Testis (tissue), 2 donors: ENCODE measurements around the gene DNA2.

Experiments used
- POLR2A ChIP-seq: fragments of 450-650 bp; IDR thresholded peaks from one replicate; pipeline ENCODE4 v1.6.1; 2017; ENCODE audit warnings: antibody characterized with exemption, mild to moderate bottlenecking, moderate library complexity
- TF ChIP-seq, protein P1 (sequence below), 3 experiments: fragments of 450-650 bp in 2 of 3; fragments of 200-600 bp in 1 of 3; sonication (generic) in 1 of 3; IDR thresholded peaks; one replicate each; pipeline ENCODE4 v1.5.1; 2016 to 2019; ENCODE audit warnings: antibody characterized with exemption in 3 of 3, mild to moderate bottlenecking in 2 of 3, moderate library complexity in 1 of 3

DNA sequence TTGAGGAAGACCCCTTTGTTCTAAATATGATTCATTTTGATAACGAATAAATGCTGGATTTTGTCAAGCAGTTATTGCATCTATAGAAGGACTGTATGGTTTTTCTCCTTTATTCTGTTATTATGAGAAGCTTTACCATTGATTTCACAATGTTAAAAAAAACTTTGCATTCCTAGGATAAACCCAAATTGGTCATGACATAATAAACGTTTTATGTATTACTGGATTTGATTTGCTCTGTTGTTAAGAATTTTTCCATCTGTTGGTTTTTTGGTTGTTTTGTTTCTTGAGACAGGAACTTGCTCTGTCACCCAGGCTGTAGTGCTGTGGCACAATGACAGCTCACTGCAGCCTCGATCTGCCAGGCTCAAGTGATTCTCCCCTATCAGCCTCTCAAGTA is 2.2 kb upstream of the DNA2 start:
- TF ChIP-seq, protein P1, sequence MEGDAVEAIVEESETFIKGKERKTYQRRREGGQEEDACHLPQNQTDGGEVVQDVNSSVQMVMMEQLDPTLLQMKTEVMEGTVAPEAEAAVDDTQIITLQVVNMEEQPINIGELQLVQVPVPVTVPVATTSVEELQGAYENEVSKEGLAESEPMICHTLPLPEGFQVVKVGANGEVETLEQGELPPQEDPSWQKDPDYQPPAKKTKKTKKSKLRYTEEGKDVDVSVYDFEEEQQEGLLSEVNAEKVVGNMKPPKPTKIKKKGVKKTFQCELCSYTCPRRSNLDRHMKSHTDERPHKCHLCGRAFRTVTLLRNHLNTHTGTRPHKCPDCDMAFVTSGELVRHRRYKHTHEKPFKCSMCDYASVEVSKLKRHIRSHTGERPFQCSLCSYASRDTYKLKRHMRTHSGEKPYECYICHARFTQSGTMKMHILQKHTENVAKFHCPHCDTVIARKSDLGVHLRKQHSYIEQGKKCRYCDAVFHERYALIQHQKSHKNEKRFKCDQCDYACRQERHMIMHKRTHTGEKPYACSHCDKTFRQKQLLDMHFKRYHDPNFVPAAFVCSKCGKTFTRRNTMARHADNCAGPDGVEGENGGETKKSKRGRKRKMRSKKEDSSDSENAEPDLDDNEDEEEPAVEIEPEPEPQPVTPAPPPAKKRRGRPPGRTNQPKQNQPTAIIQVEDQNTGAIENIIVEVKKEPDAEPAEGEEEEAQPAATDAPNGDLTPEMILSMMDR (IDR thresholded peaks at IDR 0.05): no peak
- TF ChIP-seq POLR2A: no peak
